GM23248 (cell line): ENCODE results near the gene MAP4K3. TPM values are rescaled to one million over a fixed set of nuclear protein-coding genes. Genes with fewer than 3 reads are reported as not detected.

Experiments
- DNase-seq: peaks from one replicate; pipeline ENCODE4 v3.0.0-alpha.2; 2015
- H2AFZ ChIP-seq: fragments of 200-600 bp; sonication (generic); 2 replicates; pipeline ENCODE4 v1.6.1; 2016; ENCODE audit warnings: antibody characterized with exemption
- H3F3A ChIP-seq: fragments of 200-600 bp; sonication (generic); 2 replicates; pipeline ENCODE4 v1.6.1; 2016; ENCODE audit warnings: mild to moderate bottlenecking, antibody characterized with exemption, mixed run types; ENCODE audit not compliant: insufficient read depth
- H3K27ac ChIP-seq: fragments of 200-600 bp; sonication (generic); 2 replicates; pipeline ENCODE4 v1.5.1; 2016; ENCODE audit warnings: mild to moderate bottlenecking
- H3K27me3 ChIP-seq: fragments of 200-600 bp; sonication (generic); replicated peaks from 2 replicates; pipeline ENCODE4 v1.6.1; 2016; ENCODE audit warnings: mild to moderate bottlenecking; ENCODE audit not compliant: insufficient read depth
- H3K36me3 ChIP-seq: fragments of 200-600 bp; sonication (generic); 2 replicates; pipeline ENCODE4 v1.6.1; 2016; ENCODE audit warnings: low read depth, mild to moderate bottlenecking
- H3K4me1 ChIP-seq: fragments of 200-600 bp; sonication (generic); 2 replicates; pipeline ENCODE4 v1.6.1; 2016; ENCODE audit warnings: mild to moderate bottlenecking; ENCODE audit not compliant: insufficient read depth
- H3K4me2 ChIP-seq: fragments of 200-600 bp; sonication (generic); one replicate; pipeline ENCODE4 v1.6.1; 2016; ENCODE audit warnings: mild to moderate bottlenecking; ENCODE audit not compliant: unreplicated experiment
- H3K4me3 ChIP-seq: fragments of 200-600 bp; sonication (generic); 2 replicates; pipeline ENCODE4 v1.5.1; 2016; ENCODE audit warnings: mild to moderate bottlenecking
- H3K79me2 ChIP-seq: fragments of 200-600 bp; sonication (generic); 2 replicates; pipeline ENCODE4 v1.6.1; 2016; ENCODE audit warnings: mild to moderate bottlenecking; ENCODE audit not compliant: insufficient read depth
- H3K9ac ChIP-seq: fragments of 200-600 bp; sonication (generic); 2 replicates; pipeline ENCODE4 v1.6.1; 2016; ENCODE audit warnings: mild to moderate bottlenecking
- H3K9me2 ChIP-seq: fragments of 200-600 bp; sonication (generic); 2 replicates; pipeline ENCODE4 v1.6.1; 2016; ENCODE audit warnings: mixed run types, mild to moderate bottlenecking, moderate library complexity; ENCODE audit not compliant: insufficient read depth
- H3K9me3 ChIP-seq: fragments of 200-600 bp; sonication (generic); one replicate; pipeline ENCODE4 v1.6.1; 2017; ENCODE audit warnings: low read depth
- H4K20me1 ChIP-seq: fragments of 200-600 bp; sonication (generic); 2 replicates; pipeline ENCODE4 v1.6.0; 2016; ENCODE audit not compliant: insufficient read depth
- EZH2 ChIP-seq: fragments of 200-600 bp; sonication (generic); IDR thresholded peaks from 2 replicates; pipeline ENCODE4 v1.6.1; 2018; ENCODE audit warnings: antibody characterized with exemption, mild to moderate bottlenecking; ENCODE audit not compliant: insufficient read depth, poor library complexity, severe bottlenecking
- EZH2phosphoT487 ChIP-seq: fragments of 200-600 bp; sonication (generic); IDR thresholded peaks from 2 replicates; pipeline ENCODE4 v1.6.1; 2018; ENCODE audit warnings: antibody characterized with exemption, moderate library complexity, mild to moderate bottlenecking, low read depth; ENCODE audit not compliant: insufficient read depth
- WGBS, 2 experiments: methylation state at CpG; one replicate each; pipeline ENCODE4 v1.1.6; 2015 to 2017; ENCODE audit warnings: low lambda C conversion rate in 2 of 2, low coverage in 1 of 2; ENCODE audit errors: missing lambda C conversion rate in 2 of 2; 5-methylcytosine and 5-hydroxymethylcytosine counted together
- in situ Hi-C: fragments of 300-500 bp; cut with MboI; formaldehyde crosslinking; loops from 2 replicates; pipeline ENCODE4 v1.15.0; 2020
- polyA plus RNA-seq: library from polyadenylated mRNA; unstranded; fragments of >200 nt; fragmentation: Nextera tagmentation; extraction: Ambion mirVana; gene quantifications from 2 replicates; pipeline ENCODE4 v1.2.1, GENCODE V29; 2016
- total RNA-seq: library from RNA; depleted of rRNA; stranded (reverse); fragments of >200 nt; shearing (Covaris generic); gene quantifications from 2 replicates; pipeline ENCODE4 v1.2.3, GENCODE V29; 2014

Gene MAP4K3
- total and polyA plus RNA-seq, 2 experiments from 2014 or later: 9.9 to 32.0 TPM

- Histone ChIP-seq H3K27ac (no peak overlapping the region), H2AFZ (no peak overlapping the region), H3K27me3 (no peaks in the 10 kb centered on the region), H3K4me3 (no peak overlapping the region), H3K9ac (no peak overlapping the region), H3K9me3 (peaks cover 7% of the 10 kb centered on the region), H3K4me1 (no peaks in the 10 kb centered on the region), H3F3A (no peaks in the 10 kb centered on the region), H3K79me2 (peaks cover 87% of the 10 kb centered on the region), H4K20me1 (no peaks in the 10 kb centered on the region; the same call in 1 of the 2 replicates), H3K4me2 (no peak overlapping the region), H3K9me2 (no peaks in the 10 kb centered on the region), H3K36me3 (no peaks in the 10 kb centered on the region)
- in situ Hi-C loops: no loop called here
- WGBS, 2 experiments: 97 to 98% methylated on average over 5 of the region's 5 CpGs
- DNase-seq: no peak
- TF ChIP-seq EZH2: no peak
- TF ChIP-seq EZH2phosphoT487: no peak
Measured at GRCh38 chr2:39359453-39360038, 77.5 kb downstream of the MAP4K3 start.

DNA sequence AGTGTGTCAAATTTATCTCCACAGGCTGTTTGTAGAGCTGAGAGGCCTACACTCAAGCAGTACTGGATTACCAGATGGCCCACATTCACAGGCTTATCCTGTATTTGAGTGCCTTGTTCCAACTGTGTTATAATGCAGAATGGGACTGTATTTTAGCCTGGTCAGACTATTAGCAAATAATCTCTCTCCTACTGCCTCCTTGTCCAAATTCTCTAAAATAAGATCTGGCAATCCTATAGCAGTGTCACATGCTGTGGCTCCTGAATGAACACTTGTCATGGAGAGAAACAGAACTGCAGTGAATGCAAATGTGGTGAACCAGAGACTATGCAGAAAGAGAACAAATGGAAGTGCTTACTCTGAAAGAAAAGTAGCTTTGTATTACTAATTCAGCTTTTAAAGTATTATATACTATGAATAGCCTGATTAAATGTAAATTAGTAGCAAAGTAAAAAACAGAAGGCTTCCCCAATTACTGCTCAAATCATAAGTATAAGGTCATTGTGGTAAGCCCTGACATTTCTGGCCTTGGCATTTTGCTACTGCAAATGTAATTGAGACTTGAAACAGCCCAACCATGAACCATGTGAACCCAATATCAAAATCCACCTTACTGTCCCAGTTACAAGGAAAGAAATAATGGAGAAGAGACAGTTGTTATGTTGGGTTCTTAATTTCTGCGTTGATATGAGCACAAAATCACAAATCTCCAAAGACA is 80.0 kb downstream of the MAP4K3 start:
- Histone ChIP-seq H2AFZ (no peak overlapping the region), H3F3A (no peaks in the 10 kb centered on the region), H3K36me3 (no peaks in the 10 kb centered on the region), H3K9me2 (no peaks in the 10 kb centered on the region), H3K79me2 (peaks cover 77% of the 10 kb centered on the region), H4K20me1 (no peaks in the 10 kb centered on the region; the same call in 1 of the 2 replicates), H3K4me1 (no peaks in the 10 kb centered on the region), H3K27ac (no peak overlapping the region), H3K9ac (no peak overlapping the region), H3K27me3 (no peaks in the 10 kb centered on the region), H3K4me2 (no peak overlapping the region), H3K4me3 (no peak overlapping the region), H3K9me3 (peaks cover 7% of the 10 kb centered on the region)
- in situ Hi-C loops: no loop called here
- no peak for DNase-seq
- TF ChIP-seq EZH2phosphoT487 (no peak), EZH2 (no peak)
- 97 to 100% methylated on average over 1 of the region's 1 CpG for WGBS, 2 experiments

DNA sequence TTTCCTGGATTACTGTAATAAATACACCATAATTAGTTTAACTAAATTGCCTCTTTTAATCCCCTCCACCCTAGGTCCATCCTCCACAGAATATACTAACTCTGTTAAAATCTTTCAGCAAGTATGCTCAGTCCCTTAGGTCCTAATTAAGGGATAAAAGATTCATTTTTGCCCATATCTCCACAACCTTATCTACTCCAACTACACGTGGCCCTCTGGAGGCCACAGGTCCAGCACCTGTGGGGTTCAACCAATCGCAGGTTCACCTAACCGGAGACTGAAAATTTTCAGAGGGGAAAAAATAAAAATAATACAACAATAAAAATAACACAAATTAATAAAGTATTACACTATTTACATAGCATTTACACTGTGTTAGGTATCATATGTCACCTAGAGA is 86.4 kb downstream of the MAP4K3 start:
- Histone ChIP-seq H3F3A (no peaks in the 10 kb centered on the region), H3K27ac (no peak overlapping the region), H2AFZ (no peak overlapping the region), H3K9me3 (no peaks in the 10 kb centered on the region), H3K27me3 (no peaks in the 10 kb centered on the region), H3K79me2 (peaks cover 38% of the 10 kb centered on the region), H3K36me3 (no peaks in the 10 kb centered on the region), H3K9ac (no peak overlapping the region), H3K4me1 (no peaks in the 10 kb centered on the region), H4K20me1 (no peaks in the 10 kb centered on the region), H3K9me2 (no peaks in the 10 kb centered on the region), H3K4me3 (no peak overlapping the region), H3K4me2 (no peak overlapping the region)
- DNase-seq: no peak
- TF ChIP-seq EZH2: no peak
- no peak for TF ChIP-seq EZH2phosphoT487
- WGBS, 2 experiments: 91% methylated on average over 3 of the region's 3 CpGs
- in situ Hi-C loops: no loop called here

- no peak overlapping the region for H3K4me2 ChIP-seq
- H3K9me3 ChIP-seq: no peaks in the 10 kb centered on the region
- no peaks in the 10 kb centered on the region for H3F3A ChIP-seq
- no peak for DNase-seq
- TF ChIP-seq EZH2: no peak
- TF ChIP-seq EZH2phosphoT487: no peak
- no peak overlapping the region for H2AFZ ChIP-seq
- H3K27ac ChIP-seq: no peak overlapping the region
- no peak overlapping the region for H3K9ac ChIP-seq
- peaks cover 4% of the 10 kb centered on the region for H3K4me1 ChIP-seq
- H4K20me1 ChIP-seq: no peaks in the 10 kb centered on the region; the same call in 1 of the 2 replicates
- no peaks in the 10 kb centered on the region for H3K36me3 ChIP-seq
- in situ Hi-C loops: no loop called here
- H3K79me2 ChIP-seq: peaks cover 47% of the 10 kb centered on the region
- no peaks in the 10 kb centered on the region for H3K9me2 ChIP-seq
- no peaks in the 10 kb centered on the region for H3K27me3 ChIP-seq
- no peak overlapping the region for H3K4me3 ChIP-seq
- WGBS, 2 experiments: 83 to 88% methylated on average over 3 of the region's 3 CpGs
Measured at GRCh38 chr2:39338502-39338901, 98.6 kb downstream of the MAP4K3 start.
